WERI-Rb-1 (cell line): ENCODE measurements around the gene REEP2.

ENCODE experiments used
- DNase-seq: peaks from one replicate; pipeline ENCODE4 v3.0.0-alpha.2; 2020
- H3K27ac ChIP-seq: fragments of 250-450 bp; sonication (Bioruptor Pico); 2 replicates; pipeline ENCODE4 v1.5.1; 2020; ENCODE audit warnings: mild to moderate bottlenecking, moderate library complexity
- H3K27me3 ChIP-seq: fragments of 250-450 bp; sonication (Bioruptor Pico); 2 replicates; pipeline ENCODE4 v1.5.1; 2021; ENCODE audit warnings: mild to moderate bottlenecking, low read depth, moderate library complexity; ENCODE audit not compliant: insufficient read depth, severe bottlenecking
- H3K36me3 ChIP-seq: fragments of 250-450 bp; sonication (Bioruptor Pico); 2 replicates; pipeline ENCODE4 v1.5.1; 2020; ENCODE audit warnings: mild to moderate bottlenecking, moderate library complexity
- H3K4me3 ChIP-seq: 2 replicates; pipeline ENCODE4 v1.5.1; 2011; ENCODE audit warnings: low read depth, mild to moderate bottlenecking, control low read depth, low read length
- H3K9me3 ChIP-seq: fragments of 250-450 bp; sonication (Bioruptor Pico); 2 replicates; pipeline ENCODE4 v1.5.1; 2021; ENCODE audit warnings: mild to moderate bottlenecking, moderate library complexity; ENCODE audit not compliant: severe bottlenecking
- CTCF ChIP-seq: IDR thresholded peaks from 2 replicates; pipeline ENCODE4 v1.5.1; 2011; ENCODE audit warnings: low read depth, mild to moderate bottlenecking, control low read depth, inconsistent platforms, low read length

Gene REEP2

GRCh38 chr5:138466900-138467710, 28.2 kb downstream of the REEP2 start:
- H3K4me3 ChIP-seq: no peak overlapping the region

GRCh38 chr5:138467711-138468132, 28.9 kb downstream of the REEP2 start:
- TF ChIP-seq CTCF: no peak
- no peaks in the 10 kb centered on the region for H3K9me3 ChIP-seq
- no peak for DNase-seq
- no peaks in the 10 kb centered on the region; the same call in 1 of the 2 replicates for H3K36me3 ChIP-seq
- no peak overlapping the region for H3K4me3 ChIP-seq
- H3K27ac ChIP-seq: no peak overlapping the region
- no peaks in the 10 kb centered on the region for H3K27me3 ChIP-seq

More at GRCh38 chr5:138466900-138467710, 28.2 kb downstream of the REEP2 start:
- Histone ChIP-seq H3K27me3 (no peaks in the 10 kb centered on the region), H3K36me3 (no peaks in the 10 kb centered on the region; the same call in 1 of the 2 replicates), H3K27ac (no peak overlapping the region), H3K9me3 (no peaks in the 10 kb centered on the region)
- no peak for TF ChIP-seq CTCF
- no peak for DNase-seq

GRCh38 chr5:138468133-138468965, 29.5 kb downstream of the REEP2 start:
- no peak for TF ChIP-seq CTCF
- DNase-seq: no peak
- Histone ChIP-seq H3K27me3 (no peaks in the 10 kb centered on the region), H3K27ac (no peak overlapping the region), H3K36me3 (no peaks in the 10 kb centered on the region; the same call in 1 of the 2 replicates), H3K9me3 (no peaks in the 10 kb centered on the region), H3K4me3 (no peak overlapping the region)

- Histone ChIP-seq H3K27ac (no peak overlapping the region), H3K36me3 (no peaks in the 10 kb centered on the region; the same call in 1 of the 2 replicates), H3K9me3 (no peaks in the 10 kb centered on the region), H3K27me3 (no peaks in the 10 kb centered on the region), H3K4me3 (no peak overlapping the region)
- no peak for TF ChIP-seq CTCF
- no peak for DNase-seq
These were observed 30.2 kb downstream of the REEP2 start for GRCh38 chr5:138468966-138469539.

- H3K36me3 ChIP-seq: no peaks in the 10 kb centered on the region; the same call in 1 of the 2 replicates
- no peak for TF ChIP-seq CTCF
- H3K27ac ChIP-seq: no peak overlapping the region
- no peaks in the 10 kb centered on the region for H3K27me3 ChIP-seq
- no peak for DNase-seq
- H3K9me3 ChIP-seq: no peaks in the 10 kb centered on the region
- no peak overlapping the region for H3K4me3 ChIP-seq
These were observed 30.9 kb downstream of the REEP2 start for GRCh38 chr5:138469540-138470321.
